ENCODE measurements around the gene PTGDR.

Gene PTGDR

DNA sequence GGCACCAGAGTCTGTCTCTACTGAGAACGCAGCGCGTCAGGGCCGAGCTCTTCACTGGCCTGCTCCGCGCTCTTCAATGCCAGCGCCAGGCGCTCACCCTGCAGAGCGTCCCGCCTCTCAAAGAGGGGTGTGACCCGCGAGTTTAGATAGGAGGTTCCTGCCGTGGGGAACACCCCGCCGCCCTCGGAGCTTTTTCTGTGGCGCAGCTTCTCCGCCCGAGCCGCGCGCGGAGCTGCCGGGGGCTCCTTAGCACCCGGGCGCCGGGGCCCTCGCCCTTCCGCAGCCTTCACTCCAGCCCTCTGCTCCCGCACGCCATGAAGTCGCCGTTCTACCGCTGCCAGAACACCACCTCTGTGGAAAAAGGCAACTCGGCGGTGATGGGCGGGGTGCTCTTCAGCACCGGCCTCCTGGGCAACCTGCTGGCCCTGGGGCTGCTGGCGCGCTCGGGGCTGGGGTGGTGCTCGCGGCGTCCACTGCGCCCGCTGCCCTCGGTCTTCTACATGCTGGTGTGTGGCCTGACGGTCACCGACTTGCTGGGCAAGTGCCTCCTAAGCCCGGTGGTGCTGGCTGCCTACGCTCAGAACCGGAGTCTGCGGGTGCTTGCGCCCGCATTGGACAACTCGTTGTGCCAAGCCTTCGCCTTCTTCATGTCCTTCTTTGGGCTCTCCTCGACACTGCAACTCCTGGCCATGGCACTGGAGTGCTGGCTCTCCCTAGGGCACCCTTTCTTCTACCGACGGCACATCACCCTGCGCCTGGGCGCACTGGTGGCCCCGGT, at the start of gene PTGDR:
Gene PTGDR (plus strand): TSS at position 198 of the 778 bp plus-strand sequence. CDS start 117 bp downstream, at position 315.
- DNase-seq: peak; percentile 66

DNA sequence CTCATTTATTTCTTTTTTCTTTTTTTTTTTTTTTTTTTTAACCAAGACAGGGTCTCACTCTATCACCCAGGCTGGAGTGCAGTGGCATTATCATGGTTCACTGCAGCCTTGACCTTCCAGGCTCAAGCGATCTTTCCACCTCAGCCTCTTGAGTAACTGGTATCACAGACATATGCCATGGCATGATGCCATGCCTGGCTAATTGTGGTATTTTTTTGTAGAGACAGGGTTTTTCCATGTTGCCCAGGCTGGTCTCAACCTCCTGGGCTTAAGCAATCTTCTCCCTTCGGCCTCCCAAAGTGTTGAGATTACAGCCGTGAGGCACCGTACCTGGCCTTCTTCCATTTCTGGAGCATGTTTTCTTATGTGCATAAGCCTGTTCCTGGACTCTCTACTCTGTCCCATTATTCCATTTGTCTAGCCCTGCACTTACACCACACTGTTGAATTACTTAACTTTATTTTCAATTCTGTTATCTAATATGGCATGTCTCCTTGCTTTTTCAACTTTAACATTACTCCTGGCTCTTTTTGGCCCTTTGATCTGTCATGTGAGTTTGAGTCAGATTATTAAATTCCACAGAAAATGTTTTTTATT, 47.9 kb upstream of the PTGDR start:
- DNase-seq: no peak

DNA sequence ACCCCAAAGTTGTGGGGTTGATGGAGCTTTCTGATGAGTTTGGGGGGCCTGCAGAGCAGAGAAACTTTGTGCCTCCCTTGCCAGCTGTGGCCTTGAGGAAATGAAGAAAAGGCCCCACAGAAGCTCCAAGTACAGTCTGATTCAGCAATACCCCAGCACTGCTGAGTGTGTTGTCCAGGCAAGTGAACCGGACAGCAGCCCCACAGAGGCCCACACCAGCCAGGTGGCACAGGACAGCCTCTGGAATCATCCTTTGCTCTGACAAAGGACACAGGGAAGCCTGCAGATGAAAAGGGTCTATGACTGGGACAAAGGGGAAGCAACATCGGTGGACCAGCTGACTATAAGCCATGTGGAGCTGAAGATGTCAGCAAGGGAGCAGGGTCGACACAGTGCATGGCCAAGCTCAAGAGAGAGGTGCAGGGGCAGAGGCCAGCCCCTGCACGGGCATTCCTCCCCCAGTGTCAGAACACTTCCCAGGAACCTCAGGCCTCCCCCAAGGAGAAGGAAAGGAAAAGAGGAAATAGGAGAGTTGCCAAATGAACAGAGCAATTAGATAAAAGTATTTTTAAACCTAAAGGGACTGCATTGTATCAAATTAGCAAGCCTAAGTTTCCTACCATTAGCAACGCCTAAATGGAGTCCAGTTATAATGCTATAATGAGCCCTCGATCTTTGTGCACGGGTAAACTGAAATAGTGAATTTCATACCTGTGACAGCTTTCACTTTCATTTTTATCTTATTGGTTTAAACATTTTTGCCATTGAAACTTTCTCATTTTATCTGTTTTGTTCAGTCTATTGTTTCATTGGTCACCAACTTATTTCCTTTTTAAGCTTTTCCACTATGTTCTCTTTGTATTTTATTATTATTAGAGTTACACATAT, 46.3 kb upstream of the PTGDR start:
- peak; percentile 34 for DNase-seq

- DNase-seq: no peak
Observed at GRCh38 chr14:52222901-52223300, 44.6 kb upstream of the PTGDR start.

DNA sequence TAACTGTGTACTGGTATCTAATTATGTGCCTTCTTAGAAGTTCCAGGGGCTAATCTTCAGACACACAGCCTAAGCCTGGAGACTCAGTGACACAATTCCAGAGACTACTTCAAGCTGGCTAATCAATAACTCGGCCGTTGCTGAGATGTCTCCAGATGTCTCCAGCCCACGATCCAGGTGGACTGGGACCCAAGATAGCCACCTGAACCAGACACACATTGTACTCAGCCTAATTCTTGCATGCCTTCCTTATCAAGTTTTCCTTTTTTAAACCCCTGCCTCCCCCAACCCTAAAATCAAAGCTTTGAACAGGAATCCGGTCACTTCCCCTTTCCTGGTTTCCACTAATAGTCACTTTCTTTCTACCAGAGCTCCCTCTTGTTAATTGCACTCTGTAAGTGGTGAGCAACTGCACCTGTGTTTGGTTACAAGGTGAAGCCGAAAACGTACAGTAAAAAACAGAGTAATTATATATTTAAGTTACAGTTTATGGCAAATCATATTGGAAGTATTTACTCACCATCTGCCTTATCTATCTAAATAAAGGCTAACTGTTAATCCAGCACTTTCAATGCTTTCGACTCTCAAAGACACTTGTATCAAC, 39.8 kb upstream of the PTGDR start:
- DNase-seq: no peak

DNA sequence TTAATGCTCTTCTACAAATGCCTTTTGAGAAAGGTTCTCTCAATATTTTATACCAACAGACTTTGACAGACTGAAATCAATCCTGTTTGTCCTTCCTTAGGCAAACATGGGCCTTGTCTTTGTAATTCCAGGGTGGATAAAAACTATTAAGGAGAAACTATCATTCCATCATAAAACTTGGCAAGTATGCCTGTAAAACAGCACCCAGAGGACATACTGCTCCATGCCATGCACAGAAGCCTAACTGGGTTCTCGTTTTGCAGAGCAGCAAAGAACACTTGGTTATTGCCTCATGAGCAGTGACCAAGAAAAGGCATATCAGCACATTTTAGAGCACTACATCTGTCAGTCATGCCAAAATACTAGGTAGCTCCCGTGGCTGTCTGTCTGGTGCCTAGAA, 33.8 kb upstream of the PTGDR start:
- no peak for DNase-seq

DNA sequence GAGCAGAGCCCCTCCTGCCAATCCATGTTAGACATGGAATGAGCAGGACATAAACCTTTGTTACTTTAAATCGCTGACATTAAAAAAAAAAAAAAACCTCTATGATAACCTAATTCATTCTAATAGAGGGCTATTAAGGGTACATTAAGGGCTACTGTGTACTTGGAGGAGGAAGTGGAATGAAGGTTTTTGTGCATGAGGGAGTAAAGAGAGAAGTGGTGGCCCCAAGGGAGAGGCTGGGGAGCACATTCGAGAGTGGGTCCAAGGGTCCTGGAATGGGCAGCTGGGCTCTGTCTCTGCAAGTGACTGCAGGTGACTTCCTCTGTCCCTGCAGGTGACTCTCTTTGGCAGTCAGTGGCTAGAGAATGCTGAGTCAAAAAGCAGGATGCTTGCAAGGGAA, 32.1 kb upstream of the PTGDR start:
- no peak for DNase-seq

GRCh38 chr14:52235866-52236510, 31.5 kb upstream of the PTGDR start:
- no peak for DNase-seq

DNA sequence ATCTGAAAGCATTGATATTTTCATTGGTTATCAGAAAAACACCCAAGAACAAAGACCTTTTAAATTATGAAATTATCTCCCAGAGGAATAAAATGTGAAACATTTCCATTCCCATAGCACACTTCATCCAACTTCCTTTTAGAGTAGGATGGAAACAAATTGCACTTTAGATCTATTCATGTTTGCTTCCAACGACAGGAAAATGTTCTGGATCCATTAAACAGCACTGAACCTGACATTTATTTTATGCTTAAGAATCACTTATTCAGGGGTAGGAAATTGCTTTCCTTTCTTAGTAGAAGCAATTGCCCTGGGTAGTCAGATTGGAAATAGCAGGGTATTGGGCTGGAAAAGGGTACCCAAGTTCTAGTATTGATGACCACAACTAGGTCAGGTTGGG, 28.8 kb upstream of the PTGDR start:
- DNase-seq: no peak

DNA sequence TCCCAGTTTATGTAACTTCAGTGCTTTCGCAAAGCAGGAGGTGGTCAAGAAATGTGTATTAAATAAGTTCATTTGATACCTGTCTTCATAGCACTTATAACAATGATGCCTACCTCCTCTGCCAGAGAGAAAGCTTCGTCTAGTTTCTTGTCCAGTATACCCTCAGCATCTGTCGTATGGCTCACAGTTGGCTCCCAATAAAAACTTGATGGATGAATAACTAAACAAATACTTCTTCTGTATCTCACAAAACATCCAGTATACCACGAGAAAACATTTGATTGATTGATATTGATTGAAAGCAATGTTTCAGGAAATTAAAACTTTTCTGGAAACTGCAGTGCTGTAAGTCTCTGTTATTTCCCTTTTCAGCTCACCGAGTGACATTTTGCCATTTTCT, 26.9 kb upstream of the PTGDR start:
- no peak for DNase-seq

GRCh38 chr14:52241087-52241793, 26.3 kb upstream of the PTGDR start:
- no peak for DNase-seq

- DNase-seq: no peak
Observed at GRCh38 chr14:52244328-52244727, 23.2 kb upstream of the PTGDR start.

DNA sequence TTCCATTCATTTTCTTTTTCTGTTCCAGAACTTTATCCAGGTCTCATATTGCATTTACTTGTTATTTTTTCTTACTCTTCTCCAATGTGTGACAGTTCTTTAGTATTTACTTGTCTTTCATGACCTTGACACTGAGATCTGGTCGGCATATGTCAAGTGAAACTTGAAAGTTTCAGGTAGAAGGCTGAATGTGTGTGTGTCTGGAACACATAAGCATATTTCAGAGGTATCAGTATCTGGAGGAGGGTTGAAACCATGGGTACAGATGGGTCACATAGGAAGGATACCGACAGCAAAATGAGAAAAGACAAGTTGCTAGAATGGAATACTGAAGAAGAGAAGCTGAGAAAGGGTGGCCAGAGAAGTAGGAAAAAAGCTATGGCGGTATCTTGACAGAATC, 22.5 kb upstream of the PTGDR start:
- DNase-seq: no peak

GRCh38 chr14:52248057-52248456, 19.4 kb upstream of the PTGDR start:
- DNase-seq: peak; percentile 43

DNA sequence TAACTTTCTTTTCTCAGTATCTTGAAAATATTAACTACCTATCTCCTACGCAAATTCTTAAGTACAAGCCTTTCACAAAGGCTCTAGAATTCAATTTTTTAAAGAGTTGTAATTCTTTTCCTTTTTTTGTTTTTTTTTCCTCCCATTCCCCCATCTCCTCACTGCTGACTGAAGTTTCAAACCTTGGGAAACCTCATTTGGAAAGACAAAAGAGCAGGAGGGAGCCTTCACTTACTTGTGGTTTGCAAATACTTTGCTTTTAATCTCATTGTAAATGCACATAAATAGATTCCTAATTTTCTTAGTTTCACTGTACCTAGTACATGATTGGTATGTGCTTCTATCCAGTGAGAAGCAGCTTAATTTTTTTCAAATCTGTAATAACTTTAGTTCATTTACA, 15.8 kb upstream of the PTGDR start:
- DNase-seq: no peak

- no peak for DNase-seq
Observed at GRCh38 chr14:52253503-52253902, 14.0 kb upstream of the PTGDR start.

DNA sequence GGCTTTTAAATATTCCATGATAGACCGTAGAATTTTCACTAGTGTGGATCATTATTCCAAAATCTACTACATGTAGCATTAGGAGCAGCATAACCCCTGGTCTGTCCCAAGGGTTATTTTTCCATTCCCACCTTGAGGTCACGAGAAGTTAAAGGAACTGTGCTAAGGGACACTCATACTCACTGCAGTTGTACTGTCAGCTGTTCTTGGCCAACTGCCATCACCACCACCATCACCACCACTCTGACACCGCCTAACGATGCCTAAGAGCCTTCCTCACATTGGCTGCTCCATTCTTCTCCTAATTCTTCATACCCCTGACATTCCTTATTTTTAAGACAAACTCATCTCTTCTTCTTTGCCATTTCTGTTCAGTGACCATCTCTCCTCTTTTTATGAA, 13.4 kb upstream of the PTGDR start:
- DNase-seq: no peak

DNA sequence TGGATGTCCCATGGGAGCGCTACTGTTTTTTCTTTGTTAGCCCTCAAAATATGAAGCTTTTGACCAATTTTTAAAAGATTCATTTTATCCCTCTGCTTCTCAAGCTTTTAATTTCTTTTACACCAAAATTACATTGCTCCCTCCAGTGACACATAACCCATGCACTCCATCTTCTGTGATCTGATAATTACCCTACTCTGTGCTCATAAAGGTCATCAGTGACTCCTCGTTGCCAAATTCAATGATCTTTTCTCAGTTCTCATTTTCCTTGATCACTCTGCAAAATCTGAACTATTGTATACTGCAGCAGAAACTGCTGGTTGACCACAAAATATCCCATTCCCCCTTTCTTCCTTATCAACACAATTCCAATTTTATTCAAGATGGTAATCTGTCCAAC, 8.7 kb upstream of the PTGDR start:
- DNase-seq: no peak

GRCh38 chr14:52259434-52259833, 8.1 kb upstream of the PTGDR start:
- no peak for DNase-seq

DNA sequence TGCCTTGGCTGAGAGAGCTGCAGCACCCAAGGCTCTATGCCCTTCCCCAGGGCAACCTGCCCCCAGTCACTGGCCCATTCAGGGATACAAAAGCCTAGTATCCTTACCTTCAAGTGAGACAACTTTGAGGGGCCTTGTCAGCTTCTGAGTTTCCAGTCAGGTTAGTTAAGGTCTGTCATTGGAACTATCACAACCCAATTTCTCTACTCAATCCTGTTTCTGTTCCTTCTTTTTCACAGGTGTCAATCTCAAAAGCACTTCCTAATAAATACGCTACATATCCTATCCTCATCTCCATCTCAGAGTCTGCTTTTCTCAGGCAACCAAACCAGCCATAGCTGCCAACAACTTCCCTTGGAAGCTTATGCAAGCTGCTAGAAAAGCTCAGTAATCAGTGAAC, 4.9 kb upstream of the PTGDR start:
- DNase-seq: no peak

GRCh38 chr14:52263190-52263589, 4.3 kb upstream of the PTGDR start:
- DNase-seq: no peak

DNA sequence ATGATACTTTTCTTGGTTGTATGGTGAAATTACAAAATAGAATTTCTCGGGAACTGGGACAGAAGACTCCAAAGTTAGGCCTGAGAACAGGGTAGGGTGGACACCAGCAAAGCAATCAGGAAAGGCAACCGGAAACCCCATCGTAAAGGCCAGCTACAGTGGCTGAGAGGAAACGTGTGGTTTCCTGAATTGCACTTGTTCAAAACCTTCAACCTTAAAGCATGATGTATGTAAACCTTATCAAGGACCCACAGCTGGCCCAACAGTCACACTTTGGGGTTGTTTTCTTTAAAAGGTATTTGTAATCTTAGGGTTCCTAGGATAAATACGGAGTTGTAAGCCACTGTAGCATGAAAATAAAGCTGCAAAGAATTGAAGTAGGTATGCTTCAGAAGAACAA, 2.2 kb upstream of the PTGDR start:
- peak; percentile 15 for DNase-seq
